Body of pancreas (tissue), 4 donors: ENCODE measurements around the gene ZNF532.

Experiments used
- CTCF ChIP-seq, 7 experiments: fragments of 450-650 bp in 4 of 7; fragments of 200-600 bp in 3 of 7; sonication (generic) in 3 of 7; IDR thresholded peaks; one replicate each; pipeline ENCODE4 v1.5.1; 2016 to 2019; ENCODE audit warnings: antibody characterized with exemption in 7 of 7
- POLR2A ChIP-seq, 3 donors: fragments of 450-650 bp; IDR thresholded peaks; one replicate each; pipeline ENCODE4 v1.6.1; 2016; ENCODE audit warnings: antibody characterized with exemption in 3 of 3, mild to moderate bottlenecking in 2 of 3

GRCh38 chr18:58858591-58859468 lies 5.8 kb upstream of the ZNF532 start:
- TF ChIP-seq CTCF (IDR thresholded peaks at IDR 0.05) (no peak), POLR2A (IDR thresholded peaks at IDR 0.05) (no peak)
